HCT116 (cell line): Measurements from ENCODE around the gene ORC2. TPM values are rescaled to one million over a fixed set of nuclear protein-coding genes. Genes with fewer than 3 reads are reported as not detected.

ENCODE experiments used
- ATAC-seq: fragments of 200-7000 bp; cut with Tn5 transposase; 2 replicates; pipeline ENCODE4 v1.9.1; 2020; ENCODE audit warnings: mild to moderate bottlenecking, moderate library complexity
- BruUV-seq: library from RNA; stranded (reverse); fragments of 400-500 nt; replicated peaks from 2 replicates; lab custom pipeline; 2021; lab: Mats Ljungman, UMichigan
- CTCF ChIA-PET: fragments of 300-600 bp; sonication (Branson Sonifier 250); formaldehyde crosslinking; loops from one replicate; lab custom pipeline; 2021; ENCODE audit warnings: antibody characterized with exemption; lab: Charles Lee
- POLR2A ChIA-PET: fragments of 300-600, 350-600 bp; sonication (Branson Sonifier 250); formaldehyde crosslinking; loops from one replicate; lab custom pipeline; 2021; ENCODE audit warnings: antibody characterized with exemption; lab: Charles Lee
- RAD21 ChIA-PET, 2 experiments: fragments of 300-600 bp; sonication (Branson Sonifier 250); formaldehyde crosslinking; loops; one replicate each; lab custom pipeline; 2023; ENCODE audit warnings: low total read pairs in 2 of 2; ENCODE audit not compliant: uncharacterized antibody in 2 of 2, unreplicated experiment in 2 of 2, low non-redundant PET in 1 of 2; lab: Charles Lee
- DNase-seq: peaks from one replicate; pipeline ENCODE4 v3.0.0-alpha.2; 2010; ENCODE audit warnings: low read depth, low spot score
- H2AFZ ChIP-seq: fragments of 200-600 bp; shearing (Covaris generic), sonication (generic); 2 replicates; pipeline ENCODE4 v1.6.1; 2017; ENCODE audit warnings: low read depth, mixed run types, mixed read lengths, antibody characterized with exemption, low read length; ENCODE audit not compliant: poor library complexity, severe bottlenecking
- H3K27ac ChIP-seq: 2 replicates; pipeline ENCODE4 v1.5.1; 2012; ENCODE audit warnings: low read depth, low read length
- H3K27me3 ChIP-seq: fragments of 200-600 bp; sonication (generic); 2 replicates; pipeline ENCODE4 v1.6.1; 2016; ENCODE audit warnings: mixed run types, low read length, mixed read lengths; ENCODE audit not compliant: insufficient read depth
- H3K36me3 ChIP-seq, 2 experiments: fragments of 200-500 bp in 1 of 2; fragments of 200-600 bp in 1 of 2; sonication (Bioruptor generic) in 1 of 2; sonication (generic) in 1 of 2; 2 replicates each; pipeline versions ENCODE4 v1.5.1 to v1.6.1; 2014 to 2016; ENCODE audit warnings: low read length in 2 of 2, inconsistent platforms in 1 of 2, mixed read lengths in 1 of 2, mixed run types in 1 of 2; ENCODE audit not compliant: insufficient read depth in 2 of 2, control insufficient read depth in 1 of 2
- H3K4me1 ChIP-seq, 2 experiments: fragments of 200-600 bp in 1 of 2; sonication (generic) in 1 of 2; 2 replicates each; pipeline versions ENCODE4 v1.5.1 to v1.6.1; 2012 to 2017; ENCODE audit warnings: low read length in 2 of 2, inconsistent platforms in 1 of 2, mild to moderate bottlenecking in 1 of 2, mixed read lengths in 1 of 2, mixed run types in 1 of 2, moderate library complexity in 1 of 2; ENCODE audit not compliant: insufficient read depth in 2 of 2, control insufficient read depth in 1 of 2
- H3K4me2 ChIP-seq: fragments of 200-600 bp; sonication (generic); 2 replicates; pipeline ENCODE4 v1.6.1; 2017; ENCODE audit warnings: mixed run types, low read length, mixed read lengths
- H3K4me3 ChIP-seq, 2 experiments: fragments of 200-600 bp in 1 of 2; sonication (generic) in 1 of 2; replicated peaks in 1 of 2; 2 replicates each; pipeline ENCODE4 v1.5.1; 2011 to 2016; ENCODE audit warnings: low read length in 2 of 2, control low read depth in 1 of 2, low read depth in 1 of 2, mild to moderate bottlenecking in 1 of 2, mixed read lengths in 1 of 2, mixed run types in 1 of 2
- H3K79me2 ChIP-seq: fragments of 200-600 bp; sonication (generic); 2 replicates; pipeline ENCODE4 v1.6.1; 2017; ENCODE audit warnings: mild to moderate bottlenecking, mixed run types, low read length, moderate library complexity, mixed read lengths; ENCODE audit not compliant: insufficient read depth
- H3K9ac ChIP-seq: fragments of 200-600 bp; sonication (generic); 2 replicates; pipeline ENCODE4 v1.6.1; 2016; ENCODE audit warnings: low read length, mixed read lengths
- H3K9me2 ChIP-seq: fragments of 200-600 bp; sonication (generic), shearing (Covaris generic); 2 replicates; pipeline ENCODE4 v1.6.1; 2017; ENCODE audit warnings: mixed run types, mild to moderate bottlenecking, moderate library complexity; ENCODE audit not compliant: insufficient read depth
- H3K9me3 ChIP-seq, 2 experiments: fragments of 200-500 bp in 1 of 2; fragments of 200-600 bp in 1 of 2; sonication (Bioruptor generic) in 1 of 2; sonication (generic) in 1 of 2; 2 replicates each; pipeline ENCODE4 v1.6.1; 2014 to 2017; ENCODE audit warnings: low read length in 2 of 2, mixed read lengths in 2 of 2, inconsistent platforms in 1 of 2, low read depth in 1 of 2, mild to moderate bottlenecking in 1 of 2, mixed run types in 1 of 2, moderate library complexity in 1 of 2; ENCODE audit not compliant: control insufficient read depth in 1 of 2, insufficient read depth in 1 of 2
- H4K20me1 ChIP-seq: fragments of 200-600 bp; sonication (generic), shearing (Covaris generic); 2 replicates; pipeline ENCODE4 v1.6.1; 2017; ENCODE audit warnings: mixed run types, mild to moderate bottlenecking, moderate library complexity; ENCODE audit not compliant: insufficient read depth
- CBX3 ChIP-seq: IDR thresholded peaks from 2 replicates; pipeline ENCODE4 v1.6.1; 2012; ENCODE audit warnings: low read depth
- CEBPB ChIP-seq: IDR thresholded peaks from 2 replicates; pipeline ENCODE4 v1.6.1; 2012; ENCODE audit warnings: low read depth
- EGR1 ChIP-seq: IDR thresholded peaks from 2 replicates; pipeline ENCODE4 v1.6.1; 2012; ENCODE audit warnings: low read depth
- JUND ChIP-seq: IDR thresholded peaks from 2 replicates; pipeline ENCODE4 v1.6.1; 2012
- POLR2A ChIP-seq: IDR thresholded peaks from 2 replicates; pipeline ENCODE4 v1.7.0; 2011; ENCODE audit warnings: borderline replicate concordance; ENCODE audit not compliant: insufficient read depth, insufficient read length; ENCODE audit errors: extremely low read depth
- POLR2AphosphoS5 ChIP-seq: IDR thresholded peaks from 2 replicates; pipeline ENCODE4 v1.6.1; 2011; ENCODE audit warnings: mild to moderate bottlenecking, low read depth, low read length, moderate library complexity
- SIN3A ChIP-seq: IDR thresholded peaks from 2 replicates; pipeline ENCODE4 v1.6.1; 2012; ENCODE audit warnings: low read depth
- intact Hi-C: fragments of 100-400 bp; cut with micrococcal nuclease; formaldehyde crosslinking; loops from 2 replicates; pipeline ENCODE4 v1.10.0; 2022
- total RNA-seq: library from RNA; stranded (reverse); gene quantifications from one replicate; pipeline ENCODE4 v1.2.1, GENCODE V29; 2021; ENCODE audit not compliant: unreplicated experiment
- TF ChIP-seq, protein P1 (sequence below): IDR thresholded peaks from 2 replicates; pipeline ENCODE4 v1.6.1; 2012; ENCODE audit warnings: low read depth
- TF ChIP-seq, protein P2 (sequence below): IDR thresholded peaks from 2 replicates; pipeline ENCODE4 v1.6.1; 2012

Gene ORC2
- total RNA-seq, 1 experiment from 2014 or later: 51.9 TPM

DNA sequence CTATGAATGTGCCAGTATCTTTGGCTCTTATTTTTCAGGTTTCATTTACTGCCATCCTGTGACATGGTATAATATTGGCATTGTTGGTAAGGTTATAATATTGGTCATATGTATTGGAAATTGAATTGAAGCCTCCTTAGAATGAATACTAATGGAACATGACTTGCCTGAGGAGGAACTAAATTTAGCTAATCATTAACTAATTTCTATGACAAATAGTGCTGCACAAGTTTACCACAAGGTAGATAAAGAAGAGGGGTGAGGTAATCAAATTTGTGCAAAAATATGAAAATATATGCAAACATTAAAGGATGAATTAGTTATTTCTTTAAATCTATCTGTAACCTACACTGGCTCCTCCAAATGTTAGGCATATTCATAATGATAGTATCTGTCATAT is 43.2 kb upstream of the ORC2 start:
- no peaks in the 10 kb centered on the region for H4K20me1 ChIP-seq
- CTCF ChIA-PET: no interaction called here
- no peak overlapping the region for H3K4me2 ChIP-seq
- no peaks in the 10 kb centered on the region for H3K36me3 ChIP-seq
- no peak overlapping the region for H2AFZ ChIP-seq
- H3K9me2 ChIP-seq: no peaks in the 10 kb centered on the region
- no peaks in the 10 kb centered on the region for H3K27me3 ChIP-seq
- H3K27ac ChIP-seq: no peak overlapping the region
- POLR2A ChIA-PET: no interaction called here
- no peak overlapping the region for H3K9ac ChIP-seq
- no TSS peak for BruUV-seq
- no peak for ATAC-seq
- DNase-seq: no peak
- no peaks in the 10 kb centered on the region for H3K4me1 ChIP-seq
- TF ChIP-seq SIN3A: no peak
- no peaks in the 10 kb centered on the region for H3K79me2 ChIP-seq
- RAD21 ChIA-PET: no interaction called here
- no peaks in the 10 kb centered on the region for H3K9me3 ChIP-seq
- intact Hi-C loops: no loop called here
- no peak overlapping the region for H3K4me3 ChIP-seq

DNA sequence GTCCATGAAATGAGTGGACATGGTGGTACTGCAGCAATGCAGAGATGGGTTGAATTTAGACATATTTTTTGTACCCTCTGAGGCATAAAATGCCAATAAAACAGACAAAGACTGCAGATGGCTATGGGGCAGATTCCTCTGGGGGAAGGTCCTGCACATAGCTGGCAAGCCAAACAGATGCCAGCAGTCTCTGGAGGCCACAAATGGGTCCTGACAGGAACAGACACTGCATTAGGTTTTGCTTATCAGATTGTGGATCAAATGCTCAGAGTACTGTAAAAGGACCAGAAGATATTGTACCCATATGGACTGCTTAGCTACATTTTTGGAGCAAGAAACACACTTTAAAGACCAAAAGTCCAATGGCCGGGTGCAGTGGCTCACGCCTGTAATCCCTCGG is 40.9 kb upstream of the ORC2 start:
- TF ChIP-seq JUND: no peak
- no peak for TF ChIP-seq EGR1
- TF ChIP-seq, protein P1, sequence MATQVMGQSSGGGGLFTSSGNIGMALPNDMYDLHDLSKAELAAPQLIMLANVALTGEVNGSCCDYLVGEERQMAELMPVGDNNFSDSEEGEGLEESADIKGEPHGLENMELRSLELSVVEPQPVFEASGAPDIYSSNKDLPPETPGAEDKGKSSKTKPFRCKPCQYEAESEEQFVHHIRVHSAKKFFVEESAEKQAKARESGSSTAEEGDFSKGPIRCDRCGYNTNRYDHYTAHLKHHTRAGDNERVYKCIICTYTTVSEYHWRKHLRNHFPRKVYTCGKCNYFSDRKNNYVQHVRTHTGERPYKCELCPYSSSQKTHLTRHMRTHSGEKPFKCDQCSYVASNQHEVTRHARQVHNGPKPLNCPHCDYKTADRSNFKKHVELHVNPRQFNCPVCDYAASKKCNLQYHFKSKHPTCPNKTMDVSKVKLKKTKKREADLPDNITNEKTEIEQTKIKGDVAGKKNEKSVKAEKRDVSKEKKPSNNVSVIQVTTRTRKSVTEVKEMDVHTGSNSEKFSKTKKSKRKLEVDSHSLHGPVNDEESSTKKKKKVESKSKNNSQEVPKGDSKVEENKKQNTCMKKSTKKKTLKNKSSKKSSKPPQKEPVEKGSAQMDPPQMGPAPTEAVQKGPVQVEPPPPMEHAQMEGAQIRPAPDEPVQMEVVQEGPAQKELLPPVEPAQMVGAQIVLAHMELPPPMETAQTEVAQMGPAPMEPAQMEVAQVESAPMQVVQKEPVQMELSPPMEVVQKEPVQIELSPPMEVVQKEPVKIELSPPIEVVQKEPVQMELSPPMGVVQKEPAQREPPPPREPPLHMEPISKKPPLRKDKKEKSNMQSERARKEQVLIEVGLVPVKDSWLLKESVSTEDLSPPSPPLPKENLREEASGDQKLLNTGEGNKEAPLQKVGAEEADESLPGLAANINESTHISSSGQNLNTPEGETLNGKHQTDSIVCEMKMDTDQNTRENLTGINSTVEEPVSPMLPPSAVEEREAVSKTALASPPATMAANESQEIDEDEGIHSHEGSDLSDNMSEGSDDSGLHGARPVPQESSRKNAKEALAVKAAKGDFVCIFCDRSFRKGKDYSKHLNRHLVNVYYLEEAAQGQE: no peak
- no peak for TF ChIP-seq CEBPB
- TF ChIP-seq, protein P2, sequence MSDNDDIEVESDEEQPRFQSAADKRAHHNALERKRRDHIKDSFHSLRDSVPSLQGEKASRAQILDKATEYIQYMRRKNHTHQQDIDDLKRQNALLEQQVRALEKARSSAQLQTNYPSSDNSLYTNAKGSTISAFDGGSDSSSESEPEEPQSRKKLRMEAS: no peak
- no peak for TF ChIP-seq POLR2A
- TF ChIP-seq CBX3: no peak
- TF ChIP-seq POLR2AphosphoS5: no peak
- Histone ChIP-seq H3K4me2 (no peak overlapping the region), H3K27me3 (no peaks in the 10 kb centered on the region), H3K36me3 (no peaks in the 10 kb centered on the region), H3K9me3 (no peaks in the 10 kb centered on the region), H3K79me2 (no peaks in the 10 kb centered on the region), H3K4me1 (no peaks in the 10 kb centered on the region), H3K9ac (no peak overlapping the region), H2AFZ (no peak overlapping the region), H3K9me2 (no peaks in the 10 kb centered on the region), H4K20me1 (no peaks in the 10 kb centered on the region), H3K27ac (no peak overlapping the region), H3K4me3 (no peak overlapping the region)
- POLR2A ChIA-PET: no interaction called here
- ATAC-seq (no peak), DNase-seq (no peak)
- RAD21 ChIA-PET: no interaction called here
- CTCF ChIA-PET: no interaction called here
- no TSS peak for BruUV-seq
- intact Hi-C loops: no loop called here
